Measurements from ENCODE around the gene CEPT1.

Gene CEPT1

GRCh38 chr1:111145542-111145941 is 5.5 kb downstream of the CEPT1 start:
- peak overlapping the region in 1 of 21 experiments; percentile 22 for H3K27ac ChIP-seq
- no peak overlapping the region for H3K4me3 ChIP-seq

GRCh38 chr1:111145963-111146768 is 6.1 kb downstream of the CEPT1 start:
- Histone ChIP-seq H3K4me3 (no peak overlapping the region), H3K27ac (peak overlapping the region in 1 of 21 experiments; percentile 22)

- H3K27ac ChIP-seq: no peak overlapping the region
- H3K4me3 ChIP-seq: no peak overlapping the region
Observed at GRCh38 chr1:111147948-111148347, 7.9 kb downstream of the CEPT1 start.

GRCh38 chr1:111148376-111148881 is 8.4 kb downstream of the CEPT1 start:
- no peak overlapping the region for H3K4me3 ChIP-seq
- no peak overlapping the region for H3K27ac ChIP-seq

GRCh38 chr1:111151838-111152237 is 11.8 kb downstream of the CEPT1 start:
- Histone ChIP-seq H3K27ac (no peak overlapping the region), H3K4me3 (no peak overlapping the region)

- Histone ChIP-seq H3K27ac (no peak overlapping the region), H3K4me3 (no peak overlapping the region)
Observed at GRCh38 chr1:111154021-111154999, 14.3 kb downstream of the CEPT1 start.

- no peak overlapping the region for H3K27ac ChIP-seq
- no peak overlapping the region for H3K4me3 ChIP-seq
Observed at GRCh38 chr1:111157431-111157830, 17.4 kb downstream of the CEPT1 start.

GRCh38 chr1:111161843-111162487 is 21.9 kb downstream of the CEPT1 start:
- Histone ChIP-seq H3K27ac (no peak overlapping the region), H3K4me3 (no peak overlapping the region)

GRCh38 chr1:111162488-111162880 is 22.5 kb downstream of the CEPT1 start:
- no peak overlapping the region for H3K27ac ChIP-seq
- no peak overlapping the region for H3K4me3 ChIP-seq

GRCh38 chr1:111163363-111163762 is 23.3 kb downstream of the CEPT1 start:
- Histone ChIP-seq H3K27ac (no peak overlapping the region), H3K4me3 (no peak overlapping the region)

GRCh38 chr1:111164151-111164550 is 24.1 kb downstream of the CEPT1 start:
- Histone ChIP-seq H3K27ac (no peak overlapping the region), H3K4me3 (no peak overlapping the region)

- no peak overlapping the region for H3K4me3 ChIP-seq
- no peak overlapping the region for H3K27ac ChIP-seq
Observed at GRCh38 chr1:111172463-111172862, 32.4 kb downstream of the CEPT1 start.

GRCh38 chr1:111174070-111174469 is 34.0 kb downstream of the CEPT1 start:
- Histone ChIP-seq H3K4me3 (no peak overlapping the region), H3K27ac (no peak overlapping the region)

GRCh38 chr1:111175349-111175748 is 35.3 kb downstream of the CEPT1 start:
- Histone ChIP-seq H3K27ac (no peak overlapping the region), H3K4me3 (no peak overlapping the region)

- Histone ChIP-seq H3K27ac (no peak overlapping the region), H3K4me3 (no peak overlapping the region)
Observed at GRCh38 chr1:111176678-111177077, 36.7 kb downstream of the CEPT1 start.

- Histone ChIP-seq H3K27ac (no peak overlapping the region), H3K4me3 (no peak overlapping the region)
Observed at GRCh38 chr1:111179968-111180533, 40.0 kb downstream of the CEPT1 start.

GRCh38 chr1:111182052-111182451 is 42.0 kb downstream of the CEPT1 start:
- Histone ChIP-seq H3K4me3 (no peak overlapping the region), H3K27ac (no peak overlapping the region)

- H3K27ac ChIP-seq: peak overlapping the region in 3 of 21 experiments; percentile 27 to 37 (median 29)
- H3K4me3 ChIP-seq: no peak overlapping the region
Observed at GRCh38 chr1:111183308-111184069, 43.5 kb downstream of the CEPT1 start.

GRCh38 chr1:111184663-111185062 is 44.6 kb downstream of the CEPT1 start:
- Histone ChIP-seq H3K4me3 (no peak overlapping the region), H3K27ac (no peak overlapping the region)
